HG03139 (cell line): ENCODE measurements around the gene TMEM52.
A peak's percentile ranks its signal among the peaks of the same experiment; 100 is the strongest.

ENCODE experiments used
- ATAC-seq: cut with Tn5 transposase; IDR thresholded peaks from one replicate; pipeline ENCODE4 v1.9.1; 2021; ENCODE audit not compliant: unreplicated experiment

The TMEM52 gene

DNA sequence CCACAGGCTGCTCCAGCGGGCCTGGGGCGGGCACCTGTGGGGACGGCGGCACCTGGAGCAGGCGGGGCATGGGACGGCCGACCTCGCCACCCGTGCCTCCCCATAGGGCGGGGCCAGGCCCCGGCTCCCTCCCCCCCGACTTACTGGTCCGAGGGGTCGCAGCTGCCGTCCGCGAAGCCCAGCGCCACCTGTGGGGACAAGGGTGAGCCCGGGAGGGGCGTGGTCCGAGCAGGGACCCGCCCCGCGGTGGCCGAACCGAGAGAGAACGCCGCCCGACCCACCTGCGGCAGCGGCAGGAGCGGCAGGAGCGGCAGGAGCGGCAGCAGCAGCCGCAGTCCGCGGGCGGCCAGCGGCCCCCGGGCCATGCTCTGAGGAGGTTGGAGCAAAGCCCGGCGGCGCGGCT, at the start of gene TMEM52:
TMEM52 (minus strand) TSS at position 379 of the 403 bp plus-strand sequence; CDS start at position 365, 14 bp downstream.
- ATAC-seq = peak; percentile 11

GRCh38 chr1:1967879-1968278, 48.8 kb upstream of the TMEM52 start:
- no peak for ATAC-seq

DNA sequence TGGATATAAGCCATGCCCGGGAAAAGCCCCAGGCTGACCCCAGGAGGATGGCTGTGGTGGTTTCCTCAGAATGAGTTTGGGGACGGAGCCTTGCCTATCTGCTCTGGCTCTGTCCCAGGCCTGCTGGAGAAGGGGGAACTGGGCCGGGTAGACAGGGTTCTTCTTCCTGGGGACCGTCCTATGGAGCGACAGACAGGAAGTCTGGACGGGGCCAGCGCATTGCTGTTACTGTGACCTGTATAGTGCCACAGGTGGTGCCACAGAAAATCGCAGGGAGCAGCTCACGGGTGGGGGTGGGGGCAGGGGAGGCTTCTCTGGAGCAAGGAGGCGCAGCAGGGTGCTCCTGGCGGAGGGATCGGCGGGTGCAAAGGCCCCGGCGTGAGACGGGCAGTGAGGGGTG, 48.1 kb upstream of the TMEM52 start:
- ATAC-seq = no peak

- no peak for ATAC-seq
Observed at GRCh38 chr1:1966071-1966740, 47.1 kb upstream of the TMEM52 start.

GRCh38 chr1:1965546-1965945, 46.5 kb upstream of the TMEM52 start:
- no peak for ATAC-seq

DNA sequence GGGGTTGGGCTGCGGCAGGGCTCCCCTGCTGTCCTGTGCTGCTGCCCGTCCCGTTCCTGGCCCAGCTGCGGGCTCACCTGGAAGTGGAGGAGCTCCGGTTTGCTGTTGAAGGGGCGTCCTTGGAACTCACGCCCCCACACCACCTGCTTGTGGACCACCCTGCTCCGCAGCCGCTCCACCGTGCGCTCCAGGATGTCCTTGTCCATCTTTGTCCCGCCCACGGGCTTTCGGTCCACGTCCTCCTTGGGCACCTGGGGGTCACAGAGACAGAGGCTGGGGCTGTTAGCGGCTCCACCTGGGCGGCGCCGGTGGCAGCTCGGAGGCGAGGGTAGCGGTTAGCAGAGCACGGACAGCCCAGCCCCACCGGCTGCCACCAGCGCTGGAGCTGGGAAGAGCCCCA, 45.7 kb upstream of the TMEM52 start:
- no peak for ATAC-seq

GRCh38 chr1:1963570-1963969, 44.5 kb upstream of the TMEM52 start:
- no peak for ATAC-seq

DNA sequence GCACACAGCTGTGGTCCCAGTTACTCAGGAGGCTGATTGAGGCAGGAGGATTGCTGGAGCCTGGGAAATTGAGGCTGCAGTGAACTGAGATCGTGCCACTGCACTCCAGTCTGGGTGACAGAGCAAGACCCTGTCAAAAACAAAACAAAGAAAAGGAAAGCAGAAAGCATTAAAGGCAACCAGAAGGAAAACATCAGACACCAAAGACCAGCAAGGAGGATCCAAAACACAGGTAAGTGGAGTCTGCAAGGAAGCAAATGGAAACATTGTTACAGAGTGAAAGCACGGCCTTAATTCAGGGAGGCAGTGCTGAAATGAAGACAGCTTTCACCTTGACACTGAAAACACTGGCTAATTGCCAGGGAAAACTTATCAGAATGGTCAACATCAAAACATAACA, 43.7 kb upstream of the TMEM52 start:
- no peak for ATAC-seq

GRCh38 chr1:1960480-1961196, 41.6 kb upstream of the TMEM52 start:
- no peak for ATAC-seq

GRCh38 chr1:1959840-1960479, 40.9 kb upstream of the TMEM52 start:
- no peak for ATAC-seq

GRCh38 chr1:1959459-1959839, 40.4 kb upstream of the TMEM52 start:
- ATAC-seq = no peak

DNA sequence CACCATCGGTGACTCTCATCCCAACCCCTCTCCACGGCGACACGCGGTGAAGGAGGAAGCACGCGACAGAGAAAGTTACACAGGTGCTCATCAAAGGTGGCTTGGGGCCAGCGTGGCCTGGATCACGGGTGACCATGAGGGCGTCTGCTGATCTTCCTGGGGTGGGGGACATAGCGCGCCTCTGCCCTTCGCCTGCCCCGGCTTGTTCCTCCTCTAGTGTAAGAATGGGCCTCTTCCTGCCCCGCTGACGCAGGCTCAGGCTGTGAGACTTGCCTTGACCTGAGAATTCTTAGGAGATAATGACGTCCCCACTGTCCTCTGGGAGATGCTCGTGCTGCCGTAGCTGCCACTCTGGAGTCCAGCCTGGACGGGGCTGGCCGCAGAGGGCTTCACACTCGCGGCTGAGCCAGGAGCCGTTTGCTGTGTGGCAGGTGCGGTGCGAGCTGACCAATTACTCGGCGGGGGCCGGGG, 39.0 kb upstream of the TMEM52 start:
- no peak for ATAC-seq

- ATAC-seq = no peak
Observed at GRCh38 chr1:1957533-1957961, 38.5 kb upstream of the TMEM52 start.

GRCh38 chr1:1956586-1957532, 37.8 kb upstream of the TMEM52 start:
- ATAC-seq = no peak

DNA sequence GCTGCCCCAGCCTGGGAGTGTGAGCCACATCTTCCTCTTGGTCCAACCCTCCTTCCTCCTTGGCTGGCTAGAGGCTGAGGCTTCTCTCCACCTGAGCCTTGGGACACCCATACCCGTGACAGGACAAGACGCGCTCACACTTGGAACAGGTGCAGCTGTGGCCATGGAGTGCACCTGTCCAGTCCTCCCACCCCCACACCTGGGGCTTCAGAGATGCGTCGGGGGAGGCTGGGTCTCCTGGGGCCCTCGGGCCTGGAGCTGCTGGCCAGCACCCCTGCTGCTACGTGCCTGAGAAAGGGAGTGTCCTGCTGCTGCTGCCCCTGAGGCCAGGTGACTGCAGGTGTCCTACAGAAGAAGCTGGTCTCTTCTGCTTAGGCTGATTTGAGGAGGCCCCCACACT, 37.0 kb upstream of the TMEM52 start:
- no peak for ATAC-seq

GRCh38 chr1:1955621-1956094, 36.6 kb upstream of the TMEM52 start:
- ATAC-seq = no peak

GRCh38 chr1:1954831-1955441, 35.9 kb upstream of the TMEM52 start:
- ATAC-seq = no peak

DNA sequence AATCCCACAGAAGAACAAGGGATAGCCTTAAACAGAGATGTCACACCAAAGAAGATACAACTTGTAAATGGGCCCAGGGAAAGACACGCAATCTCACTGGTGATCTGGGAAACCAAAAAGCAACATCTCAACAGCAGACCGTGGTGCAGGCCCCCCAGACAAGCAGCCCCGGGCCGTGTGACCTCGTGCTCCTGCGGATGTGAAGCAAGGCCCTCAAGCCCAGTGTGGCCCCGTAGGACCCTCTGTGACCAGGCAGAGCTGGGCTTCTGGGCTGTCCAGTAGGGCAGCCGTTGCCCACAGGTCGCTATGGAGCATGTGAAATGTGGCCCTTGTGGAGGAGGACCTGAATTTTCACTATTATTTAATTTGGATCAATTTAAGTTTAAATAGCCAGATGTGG, 34.9 kb upstream of the TMEM52 start:
- ATAC-seq = no peak

- ATAC-seq = no peak
Observed at GRCh38 chr1:1950940-1951339, 31.9 kb upstream of the TMEM52 start.

DNA sequence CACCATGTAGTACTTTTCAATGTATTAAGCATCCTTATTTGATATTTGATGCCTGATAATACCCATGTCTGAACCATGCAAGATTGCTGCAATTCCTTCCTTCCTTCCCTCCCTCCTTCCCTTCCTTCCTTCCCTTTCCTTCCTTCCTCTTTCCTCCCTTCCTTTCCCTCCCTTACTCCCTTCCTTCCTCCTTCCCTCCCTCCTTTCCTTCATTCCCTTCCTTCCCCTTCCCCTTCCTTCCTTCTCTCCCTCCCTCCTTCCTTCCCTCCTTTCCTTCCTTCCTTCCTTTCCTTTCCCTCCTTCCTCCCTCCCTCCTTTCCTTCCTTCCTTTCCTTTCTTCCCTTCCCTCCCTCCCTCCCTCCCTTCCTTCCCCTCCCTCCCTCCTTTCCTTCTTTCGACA, 29.7 kb upstream of the TMEM52 start:
- ATAC-seq = no peak
